Measurements from ENCODE around the gene DDO.

Gene DDO

GRCh38 chr6:110415086-110415916 lies at the start of gene DDO:
Gene DDO, minus strand, starts transcription at chr6:110415575. Its CDS starts 2,113 bp downstream, at chr6:110413462.
- DNase-seq, result peak; percentile 91

GRCh38 chr6:110462884-110463481 lies 47.6 kb upstream of the DDO start:
- DNase-seq, result no peak

- no peak for DNase-seq
Measured at GRCh38 chr6:110461376-110461775, 46.0 kb upstream of the DDO start.

- DNase-seq, result no peak
Measured at GRCh38 chr6:110459137-110459536, 43.8 kb upstream of the DDO start.

- no peak for DNase-seq
Measured at GRCh38 chr6:110458476-110458875, 43.1 kb upstream of the DDO start.

- peak; percentile 53 for DNase-seq
Measured at GRCh38 chr6:110457567-110458175, 42.3 kb upstream of the DDO start.

- DNase-seq, result no peak
Measured at GRCh38 chr6:110456694-110457093, 41.3 kb upstream of the DDO start.

- no peak for DNase-seq
Measured at GRCh38 chr6:110449541-110449895, 34.1 kb upstream of the DDO start.

- peak; percentile 27 for DNase-seq
Measured at GRCh38 chr6:110448846-110449540, 33.6 kb upstream of the DDO start.

GRCh38 chr6:110447761-110448160 lies 32.4 kb upstream of the DDO start:
- DNase-seq, result no peak

- DNase-seq, result no peak
Measured at GRCh38 chr6:110446405-110446804, 31.0 kb upstream of the DDO start.

GRCh38 chr6:110440026-110440425 lies 24.7 kb upstream of the DDO start:
- DNase-seq, result no peak

- no peak for DNase-seq
Measured at GRCh38 chr6:110439356-110439755, 24.0 kb upstream of the DDO start.

GRCh38 chr6:110434961-110435602 lies 19.7 kb upstream of the DDO start:
- DNase-seq, result no peak

GRCh38 chr6:110432285-110432900 lies 17.0 kb upstream of the DDO start:
- DNase-seq, result no peak

- no peak for DNase-seq
Measured at GRCh38 chr6:110430741-110431140, 15.4 kb upstream of the DDO start.

GRCh38 chr6:110430236-110430635 lies 14.9 kb upstream of the DDO start:
- no peak for DNase-seq

- no peak for DNase-seq
Measured at GRCh38 chr6:110428153-110428552, 12.8 kb upstream of the DDO start.

- DNase-seq, result no peak
Measured at GRCh38 chr6:110425816-110426215, 10.4 kb upstream of the DDO start.

- DNase-seq, result peak; percentile 69
Measured at GRCh38 chr6:110422444-110422822, 7.1 kb upstream of the DDO start.

GRCh38 chr6:110421749-110422443 lies 6.5 kb upstream of the DDO start:
- peak; percentile 49 for DNase-seq
